ENCODE data around the gene ABHD17B. TPM values are rescaled to one million over a fixed set of nuclear protein-coding genes. Genes with fewer than 3 reads are reported as not detected.

The ABHD17B gene
- total RNA-seq, 3 donors from 2014 or later (not counting 1 experiment from before 2014, with no cell fraction given): 28.7 to 34.4 (median 30.3) TPM

GRCh38 chr9:71896761-71897160 is 14.2 kb downstream of the ABHD17B start:
- H3K27ac ChIP-seq (ENCODE audit: low read length): peak overlapping the region; percentile 80
- no peaks in the 10 kb centered on the region for H3K27me3 Mint-ChIP-seq (ENCODE audit: low read depth in 2 of 2)
- H3K36me3 ChIP-seq (ENCODE audit: control insufficient read depth, insufficient read depth, low read length): no peaks in the 10 kb centered on the region
- no peak for TF ChIP-seq CTCF (IDR thresholded peaks at IDR 0.05)
- H3K4me1 ChIP-seq (ENCODE audit: control insufficient read depth, insufficient read depth, low read length): peaks cover 33% of the 10 kb centered on the region
- H3K36me3 Mint-ChIP-seq: no peaks in the 10 kb centered on the region
- H3K9me3 ChIP-seq (ENCODE audit: control insufficient read depth, insufficient read depth, low read length): no peaks in the 10 kb centered on the region
- peak overlapping the region; percentile 87 to 97 for H3K27ac Mint-ChIP-seq
- no peak overlapping the region for H3K4me3 ChIP-seq (ENCODE audit: low read length)
- peak overlapping the region; percentile 87 for H3K4me3 Mint-ChIP-seq
- intact Hi-C loops (cut with micrococcal nuclease): loop anchor here (2.0 to 5.0 kb wide), 3 partner anchors 14 to 114 kb away; partner anchors contain the start of genes ABHD17B and C9orf85
- no peaks in the 10 kb centered on the region for H3K27me3 ChIP-seq (ENCODE audit: control insufficient read depth, insufficient read depth, low read length)
- ATAC-seq: no peak
- peaks cover 77 to 80% of the 10 kb centered on the region in 2 donors for H3K4me1 Mint-ChIP-seq
- no peaks in the 10 kb centered on the region for H3K9me3 Mint-ChIP-seq
- no peak for DNase-seq

DNA sequence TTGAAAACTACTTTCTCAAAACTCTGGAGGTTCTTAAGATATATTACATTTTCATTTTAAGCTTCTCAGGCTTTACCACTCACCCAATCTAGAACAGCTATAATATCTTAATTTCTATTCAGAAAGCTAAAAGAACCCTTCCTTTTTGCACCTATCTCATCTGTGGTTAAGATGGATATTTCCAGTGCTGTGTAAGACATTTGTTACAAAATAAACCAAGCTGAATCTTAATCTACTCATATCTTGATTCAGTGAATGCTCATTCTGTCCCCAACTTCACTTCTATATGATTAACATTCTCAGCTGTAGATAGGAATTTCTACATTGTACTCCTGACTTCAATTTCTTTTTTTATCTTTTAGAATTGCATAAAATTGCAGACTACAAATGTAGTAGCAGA is 15.0 kb downstream of the ABHD17B start:
- peaks cover 33% of the 10 kb centered on the region for H3K4me1 ChIP-seq (ENCODE audit: control insufficient read depth, insufficient read depth, low read length)
- ATAC-seq (peak; percentile 46 to 60 (median 52)), DNase-seq (no peak)
- no peaks in the 10 kb centered on the region for H3K36me3 ChIP-seq (ENCODE audit: control insufficient read depth, insufficient read depth, low read length)
- peak overlapping the region; percentile 87 to 97 for H3K27ac Mint-ChIP-seq
- intact Hi-C loops (cut with micrococcal nuclease): loop anchor here (2.0 to 5.0 kb wide), 3 partner anchors 15 to 114 kb away; partner anchors contain the start of genes ABHD17B and C9orf85
- H3K27me3 ChIP-seq (ENCODE audit: control insufficient read depth, insufficient read depth, low read length): no peaks in the 10 kb centered on the region
- TF ChIP-seq CTCF (IDR thresholded peaks at IDR 0.05): no peak
- no peaks in the 10 kb centered on the region for H3K36me3 Mint-ChIP-seq
- no peaks in the 10 kb centered on the region for H3K9me3 Mint-ChIP-seq
- peak overlapping the region; percentile 80 for H3K27ac ChIP-seq (ENCODE audit: low read length)
- peaks cover 77 to 79% of the 10 kb centered on the region in 2 donors for H3K4me1 Mint-ChIP-seq
- H3K27me3 Mint-ChIP-seq (ENCODE audit: low read depth in 2 of 2): no peaks in the 10 kb centered on the region
- H3K4me3 Mint-ChIP-seq: peak overlapping the region; percentile 87
- no peak overlapping the region for H3K4me3 ChIP-seq (ENCODE audit: low read length)
- no peaks in the 10 kb centered on the region for H3K9me3 ChIP-seq (ENCODE audit: control insufficient read depth, insufficient read depth, low read length)

- DNase-seq: no peak
- peak overlapping the region; percentile 87 to 97 for H3K27ac Mint-ChIP-seq
- no peak overlapping the region for H3K4me3 ChIP-seq (ENCODE audit: low read length)
- H3K9me3 ChIP-seq (ENCODE audit: control insufficient read depth, insufficient read depth, low read length): no peaks in the 10 kb centered on the region
- intact Hi-C loops (cut with micrococcal nuclease): loop anchor here (5.0 kb wide), 1 partner anchor 113 kb away; no protein-coding TSS in a partner anchor
- H3K36me3 ChIP-seq (ENCODE audit: control insufficient read depth, insufficient read depth, low read length): no peaks in the 10 kb centered on the region
- peak; percentile 24 to 45 (median 37) for ATAC-seq
- H3K36me3 Mint-ChIP-seq: no peaks in the 10 kb centered on the region
- H3K4me3 Mint-ChIP-seq: peak overlapping the region; percentile 87
- H3K27ac ChIP-seq (ENCODE audit: low read length): peak overlapping the region; percentile 43
- H3K9me3 Mint-ChIP-seq: no peaks in the 10 kb centered on the region
- no peaks in the 10 kb centered on the region for H3K27me3 ChIP-seq (ENCODE audit: control insufficient read depth, insufficient read depth, low read length)
- H3K4me1 ChIP-seq (ENCODE audit: control insufficient read depth, insufficient read depth, low read length): peaks cover 27% of the 10 kb centered on the region
- H3K4me1 Mint-ChIP-seq: peaks cover 71 to 73% of the 10 kb centered on the region in 2 donors
- no peak for TF ChIP-seq CTCF (IDR thresholded peaks at IDR 0.05)
- no peaks in the 10 kb centered on the region for H3K27me3 Mint-ChIP-seq (ENCODE audit: low read depth in 2 of 2)
Observed at GRCh38 chr9:71895117-71895516, 15.9 kb downstream of the ABHD17B start.

- no peak for TF ChIP-seq CTCF (IDR thresholded peaks at IDR 0.05)
- Mint-ChIP-seq H3K27ac (peak overlapping the region; percentile 3 to 55), H3K4me1 (peaks cover 64 to 66% of the 10 kb centered on the region in 2 donors), H3K9me3 (no peaks in the 10 kb centered on the region), H3K4me3 (no peak overlapping the region), H3K36me3 (no peaks in the 10 kb centered on the region), H3K27me3 (ENCODE audit: low read depth in 2 of 2) (no peaks in the 10 kb centered on the region)
- DNase-seq (no peak), ATAC-seq (no peak)
- WGBS (ENCODE audit: insufficient coverage): 69% methylated on average over 4 of the region's 4 CpGs
- Histone ChIP-seq H3K4me3 (ENCODE audit: low read length) (no peak overlapping the region), H3K4me1 (ENCODE audit: control insufficient read depth, insufficient read depth, low read length) (peaks cover 9% of the 10 kb centered on the region), H3K27ac (ENCODE audit: low read length) (peak overlapping the region; percentile 34), H3K9me3 (ENCODE audit: control insufficient read depth, insufficient read depth, low read length) (no peaks in the 10 kb centered on the region), H3K36me3 (ENCODE audit: control insufficient read depth, insufficient read depth, low read length) (no peaks in the 10 kb centered on the region), H3K27me3 (ENCODE audit: control insufficient read depth, insufficient read depth, low read length) (no peaks in the 10 kb centered on the region)
- intact Hi-C loops (cut with micrococcal nuclease): no loop called here
Observed at GRCh38 chr9:71891557-71892189, 19.3 kb downstream of the ABHD17B start.
